HG03378 (cell line): ENCODE measurements around the gene TCF12.
"Not testable (repeated sequence)": the region's sequence is repeated elsewhere in the genome, so short reads cannot be mapped to it uniquely, and the experiment has no call there.

Source experiments
- ATAC-seq: cut with Tn5 transposase; IDR thresholded peaks from one replicate; pipeline ENCODE4 v1.9.1; 2021; ENCODE audit warnings: mild to moderate bottlenecking, moderate library complexity; ENCODE audit not compliant: unreplicated experiment

TCF12 gene

DNA sequence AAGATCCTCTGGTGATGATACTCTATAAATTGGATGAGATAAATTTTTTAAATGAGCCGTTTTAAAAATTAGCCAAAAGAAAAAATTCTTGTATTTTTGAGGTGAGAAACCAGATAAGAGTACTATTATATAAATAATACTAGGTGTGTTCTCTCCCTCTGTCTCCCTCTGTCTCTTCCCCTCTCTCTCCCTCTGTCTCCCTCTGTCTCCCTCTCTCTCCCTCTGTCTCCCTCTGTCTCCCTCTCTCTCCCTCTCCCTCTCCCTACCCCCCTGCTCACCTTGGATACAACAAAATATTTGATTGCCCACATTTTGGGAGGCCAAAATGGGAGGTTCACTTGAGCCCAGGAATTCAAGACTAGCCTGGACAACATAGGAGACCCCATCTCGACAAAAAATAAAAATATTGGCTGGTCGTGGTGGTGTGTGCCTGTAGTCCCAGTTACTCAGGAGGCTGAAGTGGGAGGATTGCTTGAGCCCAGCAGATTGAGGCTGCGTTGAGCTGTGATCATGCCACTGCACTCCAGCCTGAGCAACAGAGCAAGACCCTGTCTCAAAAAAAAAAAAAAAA is 168.5 kb downstream of the TCF12 start:
- no peak for ATAC-seq

DNA sequence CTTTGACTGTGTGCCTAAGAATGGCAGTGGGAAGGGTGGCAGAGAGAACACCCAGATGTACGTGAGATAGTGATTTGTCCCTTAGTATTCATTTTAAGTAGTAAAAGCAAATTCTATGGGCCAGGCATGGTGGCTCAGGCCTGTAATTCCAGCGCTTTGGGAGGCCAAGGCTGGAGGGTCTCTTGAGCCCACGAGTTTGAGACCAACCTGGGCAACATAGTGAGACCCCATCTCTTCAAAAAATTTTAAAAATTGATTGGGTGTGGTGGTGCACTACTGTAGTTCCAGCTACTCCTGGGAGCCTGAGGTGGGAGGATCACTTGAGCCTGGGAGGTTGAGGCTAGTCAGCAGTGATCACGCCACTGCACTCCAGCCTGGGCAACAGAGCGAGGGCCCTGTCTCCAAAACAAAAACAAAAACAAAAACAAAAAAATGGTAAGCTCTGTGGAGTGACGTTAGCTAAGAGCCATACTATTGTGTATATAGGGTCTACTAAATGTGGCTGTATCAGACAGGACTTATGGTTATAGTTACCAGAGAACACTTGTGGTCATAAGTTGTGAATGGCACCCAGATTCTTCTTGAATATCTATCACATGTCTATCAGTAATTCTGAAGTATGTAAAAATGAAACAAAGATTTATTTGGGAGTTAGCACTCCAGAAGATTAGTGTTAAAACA is 171.5 kb downstream of the TCF12 start:
- ATAC-seq: no peak

DNA sequence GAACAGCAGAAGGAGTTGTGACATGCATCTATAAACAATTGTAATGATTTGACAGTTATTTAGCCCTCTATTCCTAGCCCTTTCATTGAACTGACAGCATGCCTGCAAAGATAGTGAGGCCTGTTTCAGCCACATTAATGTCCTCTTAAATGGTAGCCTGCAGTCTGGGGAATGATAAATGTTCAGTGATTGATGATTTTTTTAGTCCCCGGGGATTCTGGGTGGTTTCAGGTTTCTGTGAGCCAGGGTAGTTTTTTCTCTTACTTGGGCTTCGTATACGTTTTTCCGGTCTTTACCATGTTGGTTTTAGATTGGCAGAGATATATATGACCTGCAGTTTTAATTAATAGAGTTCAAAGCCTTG is 172.0 kb downstream of the TCF12 start:
- no peak for ATAC-seq

DNA sequence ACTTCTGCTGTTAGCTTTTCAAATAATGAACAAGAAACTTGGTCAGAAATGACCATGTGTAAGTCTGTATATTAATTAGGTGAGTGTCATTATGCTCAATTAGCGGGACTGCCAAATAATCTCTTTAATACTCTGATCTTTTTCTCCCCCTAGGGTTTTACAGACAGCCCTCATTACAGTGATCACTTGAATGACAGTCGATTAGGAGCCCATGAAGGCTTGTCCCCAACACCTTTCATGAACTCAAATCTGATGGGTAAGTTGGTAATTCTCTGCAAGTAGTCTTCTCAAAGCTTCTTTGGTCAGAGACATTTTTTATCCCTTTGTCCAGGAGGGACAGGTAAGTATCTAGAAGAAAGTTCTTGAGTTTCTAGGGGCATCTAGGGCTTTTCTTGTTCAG is 173.2 kb downstream of the TCF12 start:
- no peak for ATAC-seq

DNA sequence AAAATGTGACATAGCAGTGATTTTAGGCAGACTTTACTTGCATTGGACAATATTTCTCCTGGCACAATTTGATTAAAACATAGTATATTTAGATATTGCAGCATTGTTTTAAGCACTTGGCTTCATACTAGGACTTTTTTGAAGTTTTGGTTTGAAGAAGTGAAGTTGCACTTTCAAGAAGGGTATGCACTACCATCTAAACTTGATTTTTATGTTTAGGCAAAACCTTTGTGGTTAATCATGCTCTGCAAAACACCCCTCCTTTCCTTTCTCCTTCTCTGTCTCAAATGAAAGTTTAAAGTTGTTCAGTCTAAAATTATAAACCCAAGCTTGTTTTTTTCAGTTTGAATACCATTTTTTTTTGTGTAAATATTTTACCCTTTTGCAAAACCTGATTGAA is 173.8 kb downstream of the TCF12 start:
- ATAC-seq: no peak

DNA sequence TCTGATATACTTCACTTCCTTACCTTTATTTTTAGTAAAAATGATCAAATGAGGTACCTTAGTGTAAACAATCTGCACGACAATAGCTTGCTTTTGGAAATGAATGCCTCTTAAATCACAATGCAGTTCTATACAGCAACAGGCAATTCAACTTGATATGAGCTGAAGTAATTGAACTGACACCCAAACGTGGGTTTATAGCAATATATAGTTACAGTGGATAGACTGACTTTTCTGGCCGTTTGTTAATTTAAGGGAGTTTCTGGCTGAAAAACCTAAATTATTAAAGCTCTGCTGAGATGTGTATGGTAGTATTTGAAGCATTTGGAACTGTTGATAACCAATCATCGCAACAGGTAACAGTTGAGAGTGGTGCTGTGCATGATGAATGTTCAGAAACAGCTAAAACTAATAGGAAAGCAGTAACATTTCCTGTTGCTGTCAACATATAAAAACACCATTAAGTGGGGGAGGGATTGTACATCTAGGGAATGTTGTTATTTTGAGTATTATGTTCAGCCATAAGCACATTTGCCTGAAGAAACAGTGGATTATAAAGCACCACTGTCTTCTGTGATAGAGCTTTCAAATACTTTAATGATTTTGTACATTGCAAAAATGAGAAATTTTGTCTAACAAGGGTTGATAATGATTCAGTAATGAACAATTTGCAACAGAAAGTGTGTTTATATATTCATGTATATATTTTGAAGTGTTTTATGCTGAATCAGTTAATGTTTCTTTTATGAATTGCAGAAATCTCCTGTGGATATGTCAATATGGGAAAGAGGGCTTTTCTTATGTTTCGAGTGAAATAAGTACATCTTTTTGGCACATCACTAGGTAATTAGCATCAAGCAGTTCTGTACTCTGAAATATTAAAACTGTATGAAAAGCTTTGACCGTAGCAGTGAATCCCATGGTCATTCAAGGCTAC is 176.1 kb downstream of the TCF12 start:
- no peak for ATAC-seq

DNA sequence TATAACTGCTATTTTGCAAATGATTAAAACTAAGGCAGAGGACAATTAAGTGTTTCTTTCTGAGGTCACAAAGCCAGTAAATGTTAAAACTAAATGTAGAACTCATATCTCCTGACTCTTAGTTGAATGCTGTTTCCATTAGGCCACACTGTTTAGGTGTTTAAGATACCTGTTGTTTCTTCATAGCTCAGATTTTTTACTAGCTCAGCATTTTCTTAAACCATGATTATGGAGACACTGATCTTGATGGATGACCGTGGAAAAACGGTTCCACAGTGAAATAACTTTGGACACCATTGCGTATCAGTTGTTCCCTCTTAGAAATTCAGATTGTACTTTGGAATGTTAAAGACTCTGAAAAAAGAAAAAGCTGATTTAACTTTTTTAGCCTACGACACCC is 177.5 kb downstream of the TCF12 start:
- no peak for ATAC-seq

DNA sequence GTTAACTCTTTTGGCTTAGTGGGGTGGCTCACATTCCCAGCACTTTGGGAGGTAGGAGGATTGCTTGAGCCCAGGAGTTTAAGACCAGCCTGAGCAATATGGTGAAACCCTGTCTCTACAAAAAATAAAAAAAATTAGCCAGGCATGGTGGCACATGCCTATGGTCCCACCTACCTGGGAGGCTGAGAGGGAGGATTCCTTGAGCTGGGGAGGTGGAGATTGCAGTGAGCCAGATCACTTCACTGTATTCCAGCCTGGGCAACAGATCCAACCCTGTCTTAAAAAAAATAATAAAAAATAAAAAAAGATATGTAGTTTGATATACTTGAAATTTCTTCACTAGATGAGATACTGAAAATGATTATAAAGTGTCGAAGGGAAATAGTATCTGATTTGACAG is 178.8 kb downstream of the TCF12 start:
- ATAC-seq: no peak

DNA sequence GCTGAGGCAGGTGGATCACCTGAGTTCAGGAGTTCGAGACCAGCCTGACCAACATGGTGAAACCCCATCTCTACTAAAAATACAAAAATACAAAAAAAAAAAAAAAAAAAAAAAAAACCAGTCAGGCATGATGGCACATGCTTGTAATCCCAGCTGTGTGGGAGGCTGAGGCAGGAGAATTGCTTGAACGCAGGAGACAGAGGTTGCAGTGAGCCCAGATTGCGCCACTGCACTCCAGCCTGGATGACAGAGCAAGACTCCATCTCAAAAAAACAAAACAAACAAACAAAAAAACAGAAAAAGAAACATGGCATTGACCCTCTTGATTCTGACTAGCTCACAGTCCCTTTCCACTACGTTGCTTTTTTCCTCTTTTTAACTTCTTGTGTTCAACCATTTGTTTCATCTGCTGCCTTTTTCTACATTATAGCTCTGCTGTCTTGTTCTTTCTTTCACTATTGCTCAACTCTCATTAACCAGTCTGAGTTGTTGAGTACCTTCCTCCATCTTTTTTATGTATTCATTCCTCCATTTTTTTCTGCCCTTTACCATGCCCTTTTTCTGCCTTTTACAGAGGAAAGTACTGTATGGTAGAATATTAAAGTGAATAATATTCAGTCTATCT is 179.6 kb downstream of the TCF12 start:
- ATAC-seq: not testable (repeated sequence)

DNA sequence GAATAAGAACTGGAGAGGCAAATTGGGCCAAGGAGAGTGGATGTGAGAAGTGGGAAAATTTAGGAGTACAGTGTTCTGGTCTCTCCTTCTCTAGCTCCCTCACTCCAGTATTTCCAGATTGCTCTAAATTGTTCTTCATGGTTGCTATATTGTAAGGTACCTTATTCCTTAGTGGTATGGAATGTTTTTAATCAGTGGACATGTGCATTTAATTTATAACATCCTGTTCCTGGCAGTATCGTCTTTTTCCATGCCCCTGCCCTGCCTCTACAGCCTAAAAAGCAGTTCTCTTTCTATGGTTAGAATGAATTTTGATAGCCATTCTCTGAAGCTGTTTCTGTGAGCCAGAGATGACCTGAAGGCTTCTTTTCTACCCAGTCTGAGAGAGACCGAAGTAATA is 180.5 kb downstream of the TCF12 start:
- no peak for ATAC-seq

DNA sequence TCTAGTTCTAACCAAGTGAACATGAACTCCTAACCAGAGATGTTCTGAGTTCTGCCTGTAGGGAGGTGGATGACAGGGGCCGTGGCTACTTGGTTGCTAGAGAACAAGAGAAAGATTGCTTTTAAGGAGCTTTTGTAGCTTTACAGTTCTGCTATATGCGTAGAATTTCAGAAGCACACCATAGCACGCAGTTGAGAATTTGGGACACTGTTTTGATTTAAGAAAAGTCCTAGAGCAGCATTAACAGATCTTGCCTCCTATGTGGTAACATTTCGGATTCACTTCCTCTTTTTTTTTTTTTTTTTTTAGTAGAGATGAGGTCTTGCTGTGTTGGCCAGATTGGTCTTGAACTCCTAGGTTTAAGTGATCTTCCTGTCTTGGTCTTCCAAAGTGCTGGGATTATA is 181.7 kb downstream of the TCF12 start:
- no peak for ATAC-seq

DNA sequence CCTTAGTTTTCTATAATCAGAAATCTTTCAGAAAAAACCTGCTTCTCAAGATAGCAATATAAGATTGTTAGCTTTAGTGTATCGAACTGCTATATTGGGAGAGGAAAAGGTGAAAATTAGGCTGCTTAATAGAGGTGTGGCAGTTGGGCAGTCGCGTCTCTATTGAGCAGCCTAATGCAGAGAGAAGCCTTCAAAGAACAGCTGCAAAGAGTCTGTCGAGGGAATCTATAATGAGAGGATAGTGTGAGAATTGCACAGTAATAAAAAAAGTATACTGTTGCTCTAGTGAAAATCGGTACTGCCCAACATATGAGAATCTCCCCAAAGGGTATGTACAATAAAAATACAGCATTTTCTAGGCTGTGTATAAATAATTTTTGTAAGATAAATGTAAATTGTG is 184.4 kb downstream of the TCF12 start:
- ATAC-seq: no peak

DNA sequence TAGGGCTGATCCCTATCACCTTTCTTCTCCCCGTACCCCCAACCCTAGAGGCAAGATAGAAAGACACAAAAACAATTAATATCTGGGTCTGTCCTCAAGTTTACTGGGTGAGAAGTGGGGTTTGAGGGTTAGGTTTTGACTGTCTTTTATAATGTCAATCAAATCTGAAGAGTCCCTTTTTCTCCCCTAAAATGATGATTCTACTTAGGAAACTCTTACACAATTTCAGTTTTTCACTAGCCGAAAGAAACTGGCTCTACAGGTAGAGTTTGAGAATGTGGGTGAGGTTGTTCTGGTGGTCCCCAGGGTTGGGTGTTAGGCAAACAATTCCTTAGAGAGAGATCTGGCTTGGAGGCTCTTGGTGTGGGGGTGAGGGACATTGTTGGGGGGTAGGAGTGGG is 189.9 kb downstream of the TCF12 start:
- ATAC-seq: no peak

DNA sequence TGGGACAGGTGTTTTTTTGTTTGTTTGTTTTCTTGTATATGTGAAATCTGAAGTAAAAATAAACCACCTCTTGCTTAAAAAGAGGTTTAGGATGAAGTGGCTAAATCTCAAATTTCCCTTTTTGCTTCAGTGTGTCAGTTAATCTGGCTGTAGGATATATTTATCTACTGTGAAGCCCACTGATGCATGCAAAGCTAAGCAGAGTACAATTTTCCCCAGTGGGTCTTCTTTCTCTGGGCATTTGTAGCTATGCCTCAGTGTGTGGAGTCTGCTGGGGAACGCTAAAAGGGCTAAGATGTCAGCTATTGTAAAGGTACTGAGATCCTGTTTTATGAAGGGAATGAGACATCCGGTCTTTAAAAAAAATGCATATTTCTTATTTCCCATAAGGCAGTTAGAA is 190.6 kb downstream of the TCF12 start:
- ATAC-seq: no peak

DNA sequence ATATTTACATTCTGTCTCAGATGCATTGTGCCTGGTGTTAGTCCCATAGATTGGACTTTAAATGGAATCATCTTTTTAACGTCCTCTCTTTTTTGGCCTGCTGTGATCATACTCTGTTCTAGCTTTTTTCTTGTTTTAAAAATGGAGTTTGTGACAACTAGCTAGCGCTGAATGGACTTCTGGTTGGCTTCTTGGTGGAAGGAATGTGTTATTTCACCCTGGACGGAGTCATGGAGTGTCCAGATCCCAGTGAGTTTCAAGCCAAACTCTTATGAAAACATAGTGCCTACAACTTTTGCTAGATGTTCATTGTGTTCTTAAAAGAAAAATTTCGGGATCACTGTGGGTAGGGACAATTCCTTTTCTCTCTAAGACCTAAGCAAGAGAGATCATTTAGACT is 192.6 kb downstream of the TCF12 start:
- no peak for ATAC-seq

DNA sequence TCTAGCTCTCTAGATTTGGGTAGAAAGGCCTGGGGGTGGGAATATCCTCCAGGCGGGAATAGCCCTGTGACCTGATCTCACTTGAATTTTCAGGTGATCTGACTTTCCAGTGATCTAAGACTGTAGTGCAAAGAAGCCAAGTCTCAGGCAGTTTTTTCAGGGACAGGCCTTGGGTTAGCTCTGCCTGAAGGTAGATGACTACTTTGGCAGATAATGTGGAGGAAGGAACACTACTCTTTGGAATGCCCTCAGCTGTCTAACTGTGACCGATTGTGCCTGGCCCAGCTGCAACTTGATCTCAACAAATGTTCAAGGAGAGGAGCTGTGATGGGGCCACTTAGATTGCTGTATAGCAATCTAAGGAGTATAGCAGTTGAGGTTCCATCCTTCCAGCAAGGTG is 193.7 kb downstream of the TCF12 start:
- no peak for ATAC-seq

DNA sequence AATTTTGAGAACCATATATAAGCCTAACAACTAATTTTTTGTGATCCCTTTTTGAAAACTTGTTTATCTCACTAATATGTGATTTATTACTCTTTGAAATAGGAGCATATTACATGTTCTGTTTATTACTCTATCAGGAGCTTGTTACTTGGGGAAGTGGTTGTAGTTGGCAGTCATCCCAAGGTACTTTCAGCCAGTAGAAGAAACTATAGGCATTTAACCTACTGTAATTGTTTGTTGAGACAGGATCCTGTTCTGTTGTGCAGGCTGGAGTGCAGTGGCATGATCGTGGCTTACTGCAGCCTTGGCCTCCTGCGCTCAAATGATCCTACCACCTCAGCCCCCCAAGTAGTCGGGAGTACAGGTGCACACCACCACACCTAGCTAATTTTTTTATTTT is 195.6 kb downstream of the TCF12 start:
- ATAC-seq: no peak

DNA sequence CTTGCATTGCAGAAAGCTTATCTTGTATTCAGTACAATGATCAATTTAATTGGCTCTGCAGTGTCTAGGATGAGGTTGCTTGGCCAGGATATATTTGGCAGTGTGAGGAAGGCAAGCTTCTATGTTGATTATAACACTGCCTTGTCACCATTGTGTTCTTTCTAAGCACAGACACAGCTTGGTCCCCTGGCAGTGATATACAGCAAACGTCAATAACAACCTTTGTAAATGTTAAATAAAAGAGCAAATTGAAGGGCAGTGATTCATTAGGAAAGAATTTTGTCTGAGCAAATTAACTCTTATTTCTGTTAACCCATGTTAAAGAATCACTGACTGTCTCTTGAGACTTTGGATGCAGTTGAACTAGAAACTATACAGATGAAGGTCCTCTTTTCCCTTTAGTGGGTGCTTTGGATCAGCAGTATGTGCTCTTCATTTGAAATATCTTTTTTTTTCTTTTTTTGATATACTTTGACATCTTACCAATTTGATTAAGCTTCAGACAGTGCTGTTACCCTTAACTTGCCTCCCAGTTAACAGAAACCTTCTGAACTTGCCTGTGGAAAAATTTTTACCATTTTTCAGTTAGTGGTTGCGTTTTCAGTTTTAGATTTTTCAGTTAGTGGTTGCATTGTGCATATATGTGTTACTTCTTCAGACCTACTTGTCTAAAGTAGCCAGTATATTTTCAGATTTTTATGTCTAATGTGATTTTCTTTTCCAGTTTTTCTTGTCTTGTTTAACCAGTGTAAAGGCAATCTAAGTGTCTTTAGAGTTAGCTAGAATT is 199.8 kb downstream of the TCF12 start:
- ATAC-seq: no peak

DNA sequence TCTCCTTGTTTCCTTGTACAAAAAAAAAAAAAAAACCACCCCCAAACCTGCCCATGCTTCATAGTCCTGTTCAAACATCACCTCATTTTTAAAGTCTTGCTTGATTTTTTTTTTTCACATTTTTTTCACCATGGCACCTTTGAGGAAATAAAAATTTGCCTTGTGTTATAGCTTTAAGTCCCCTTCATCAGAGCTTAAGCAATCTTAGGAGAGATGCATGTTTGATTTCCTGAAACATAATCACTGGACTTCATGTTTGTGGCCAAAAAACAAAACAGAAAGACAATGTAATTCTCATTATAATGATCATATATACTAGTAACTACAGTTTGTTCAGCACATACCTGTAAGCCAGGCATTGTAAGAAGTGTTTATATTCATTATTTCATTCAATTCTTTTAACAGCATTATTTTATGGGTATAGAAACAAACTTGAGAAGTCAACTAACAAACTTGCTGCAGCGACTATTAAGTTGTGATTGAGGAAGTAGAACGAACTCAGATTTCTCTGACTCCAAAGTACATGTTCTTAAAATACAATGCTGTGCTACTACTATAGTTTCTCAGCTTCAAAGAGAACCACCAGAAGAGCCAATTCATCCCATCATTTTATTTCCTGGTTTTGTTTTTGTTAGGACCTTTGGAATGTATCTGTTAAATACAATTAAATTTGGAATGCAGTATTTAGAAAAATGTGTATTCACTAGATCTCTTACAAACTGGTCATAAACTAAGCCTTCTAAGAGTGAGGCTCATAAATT is 203.8 kb downstream of the TCF12 start:
- no peak for ATAC-seq

DNA sequence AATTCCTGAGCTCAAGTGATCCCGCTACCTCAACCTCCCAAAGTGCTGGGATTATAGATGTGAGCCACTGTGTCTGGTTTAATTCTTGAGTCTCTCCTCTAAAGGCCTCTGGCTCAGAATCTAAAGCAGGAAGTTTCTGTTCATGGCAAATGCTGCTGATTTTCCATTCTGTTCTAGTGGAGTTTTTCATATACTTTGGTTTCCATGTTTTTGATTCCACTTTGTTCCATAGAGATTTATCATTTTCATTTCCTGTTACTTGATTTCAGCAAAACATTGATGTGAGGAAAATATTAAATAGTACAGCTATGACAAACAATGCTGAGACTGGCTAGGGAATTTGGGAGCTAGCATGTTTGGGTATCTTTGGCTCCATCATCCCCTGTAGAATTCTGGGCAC is 205.6 kb downstream of the TCF12 start:
- ATAC-seq: no peak
